ENCODE results near the gene DYRK4. TPM values are rescaled to one million over a fixed set of nuclear protein-coding genes. Genes with fewer than 3 reads are reported as not detected.

The DYRK4 gene
- polyA plus RNA-seq, 3 donors, result 17.4 to 26.9 (median 22.4) TPM

DNA sequence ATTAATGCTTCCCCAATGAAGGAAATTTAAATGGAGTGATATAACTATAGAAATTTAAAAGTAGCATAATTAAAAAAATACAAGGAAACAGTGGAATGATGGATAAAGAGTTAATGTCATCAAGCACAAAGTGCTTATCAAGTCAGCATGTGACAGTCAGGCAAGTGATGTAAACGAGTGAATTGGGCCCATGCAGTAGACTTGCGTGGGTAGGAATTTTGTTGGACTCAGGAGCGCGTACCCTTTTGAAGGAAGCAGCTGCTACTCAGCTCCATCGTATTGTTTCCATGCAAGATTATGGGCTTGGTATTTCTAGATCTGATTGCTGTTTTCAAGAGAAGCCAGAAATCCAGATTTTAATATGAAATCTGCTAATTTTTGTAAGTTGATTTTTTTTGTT, 4.4 kb upstream of the DYRK4 start:
- Histone ChIP-seq H3K9ac (ENCODE audit: insufficient read depth, low read length, poor library complexity, severe bottlenecking) (no peak overlapping the region), H2AFZ (ENCODE audit: insufficient read depth, low read depth, low read length, poor library complexity, severe bottlenecking) (no peak overlapping the region), H3K4me2 (replicated peaks; ENCODE audit: extremely low read depth, low read length, poor library complexity, severe bottlenecking) (peak overlapping the region; percentile 1), H3K4me1 (ENCODE audit: control insufficient read depth in 1 of 2, insufficient read depth in 2 of 2, low read length in 2 of 2) (peaks cover 39 to 42% of the 10 kb centered on the region in 2 donors), H3K79me2 (ENCODE audit: insufficient read depth, low read length) (peaks cover 4% of the 10 kb centered on the region), H3K9me3 (replicated peaks in 1 of 2; ENCODE audit: control insufficient read depth in 1 of 2, insufficient read depth in 1 of 2, low read length in 2 of 2) (no peaks in the 10 kb centered on the region), H4K20me1 (ENCODE audit: insufficient read depth, low read length) (no peaks in the 10 kb centered on the region), H3K27me3 (ENCODE audit: control insufficient read depth in 2 of 2, insufficient read depth in 2 of 2, low read length in 2 of 2) (no peaks in the 10 kb centered on the region), H3K4me3 (replicated peaks in 1 of 3; ENCODE audit: low read depth in 2 of 3, low read length in 3 of 3) (no peak overlapping the region), H3K36me3 (replicated peaks in 1 of 2; ENCODE audit: control insufficient read depth in 1 of 2, insufficient read depth in 2 of 2, low read length in 2 of 2) (peaks cover 0 to 8% of the 10 kb centered on the region in 2 donors), H3K27ac (ENCODE audit: low read depth in 1 of 2, low read length in 2 of 2) (peak overlapping the region in 1 of 2 donors; percentile 73)
- 97% methylated on average over 5 of the region's 5 CpGs for WGBS (ENCODE audit: insufficient coverage)
- DNase-seq, result no peak
- Mint-ChIP-seq H3K27ac (peak overlapping the region in 6 of 7 donors; percentile 12 to 37 (median 34)), H3K4me1 (peaks cover 38% of the 10 kb centered on the region), H3K27me3 (ENCODE audit: low read depth in 3 of 3) (peaks cover 0 to 2% (median 0%) of the 10 kb centered on the region in 3 donors), H3K4me3 (no peak overlapping the region), H3K9me3 (no peaks in the 10 kb centered on the region), H3K36me3 (peaks cover 5 to 19% of the 10 kb centered on the region in 2 donors)
- intact Hi-C loops (cut with micrococcal nuclease), result no loop called here
- TF ChIP-seq, protein P1, sequence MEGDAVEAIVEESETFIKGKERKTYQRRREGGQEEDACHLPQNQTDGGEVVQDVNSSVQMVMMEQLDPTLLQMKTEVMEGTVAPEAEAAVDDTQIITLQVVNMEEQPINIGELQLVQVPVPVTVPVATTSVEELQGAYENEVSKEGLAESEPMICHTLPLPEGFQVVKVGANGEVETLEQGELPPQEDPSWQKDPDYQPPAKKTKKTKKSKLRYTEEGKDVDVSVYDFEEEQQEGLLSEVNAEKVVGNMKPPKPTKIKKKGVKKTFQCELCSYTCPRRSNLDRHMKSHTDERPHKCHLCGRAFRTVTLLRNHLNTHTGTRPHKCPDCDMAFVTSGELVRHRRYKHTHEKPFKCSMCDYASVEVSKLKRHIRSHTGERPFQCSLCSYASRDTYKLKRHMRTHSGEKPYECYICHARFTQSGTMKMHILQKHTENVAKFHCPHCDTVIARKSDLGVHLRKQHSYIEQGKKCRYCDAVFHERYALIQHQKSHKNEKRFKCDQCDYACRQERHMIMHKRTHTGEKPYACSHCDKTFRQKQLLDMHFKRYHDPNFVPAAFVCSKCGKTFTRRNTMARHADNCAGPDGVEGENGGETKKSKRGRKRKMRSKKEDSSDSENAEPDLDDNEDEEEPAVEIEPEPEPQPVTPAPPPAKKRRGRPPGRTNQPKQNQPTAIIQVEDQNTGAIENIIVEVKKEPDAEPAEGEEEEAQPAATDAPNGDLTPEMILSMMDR (IDR thresholded peaks at IDR 0.05), result no peak

DNA sequence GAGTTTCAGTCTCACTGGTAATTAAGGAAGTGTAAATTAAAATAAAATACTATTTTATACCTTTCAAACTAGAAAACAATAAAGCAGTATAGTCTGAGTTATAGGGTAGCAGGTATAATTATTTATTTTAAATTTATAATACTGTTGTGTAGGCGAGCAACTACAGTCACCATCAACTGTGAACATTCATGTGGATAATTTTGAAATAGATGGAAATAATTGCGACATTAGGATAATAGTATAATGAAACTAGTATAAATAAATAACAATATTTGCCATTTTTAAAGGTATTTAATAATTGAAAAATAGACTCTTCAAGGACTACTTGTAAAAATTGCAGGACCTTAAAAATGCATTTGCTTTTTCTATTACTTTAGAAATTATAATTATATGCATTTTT, 3.8 kb upstream of the DYRK4 start:
- peaks cover 0 to 2% (median 0%) of the 10 kb centered on the region in 3 donors for H3K27me3 Mint-ChIP-seq (ENCODE audit: low read depth in 3 of 3)
- H3K4me1 Mint-ChIP-seq, result peaks cover 44% of the 10 kb centered on the region
- intact Hi-C loops (cut with micrococcal nuclease), result no loop called here
- no peak overlapping the region for H3K4me3 ChIP-seq (replicated peaks in 1 of 3; ENCODE audit: low read depth in 2 of 3, low read length in 3 of 3)
- H3K9me3 ChIP-seq (replicated peaks in 1 of 2; ENCODE audit: control insufficient read depth in 1 of 2, insufficient read depth in 1 of 2, low read length in 2 of 2), result no peaks in the 10 kb centered on the region
- H3K9me3 Mint-ChIP-seq, result no peaks in the 10 kb centered on the region
- no peak overlapping the region for H3K4me2 ChIP-seq (replicated peaks; ENCODE audit: extremely low read depth, low read length, poor library complexity, severe bottlenecking)
- peaks cover 45 to 48% of the 10 kb centered on the region in 2 donors for H3K4me1 ChIP-seq (ENCODE audit: control insufficient read depth in 1 of 2, insufficient read depth in 2 of 2, low read length in 2 of 2)
- H3K36me3 ChIP-seq (replicated peaks in 1 of 2; ENCODE audit: control insufficient read depth in 1 of 2, insufficient read depth in 2 of 2, low read length in 2 of 2), result peaks cover 0 to 4% of the 10 kb centered on the region in 2 donors
- peaks cover 4% of the 10 kb centered on the region for H3K79me2 ChIP-seq (ENCODE audit: insufficient read depth, low read length)
- DNase-seq, result no peak
- WGBS (ENCODE audit: insufficient coverage), result no CpG with 5 or more reads among the region's 2 CpGs
- H3K27ac Mint-ChIP-seq, result peak overlapping the region in 1 of 7 donors; percentile 37
- TF ChIP-seq, protein P1 (IDR thresholded peaks at IDR 0.05), result no peak
- H3K9ac ChIP-seq (ENCODE audit: insufficient read depth, low read length, poor library complexity, severe bottlenecking), result no peak overlapping the region
- peak overlapping the region in 1 of 2 donors; percentile 73 for H3K27ac ChIP-seq (ENCODE audit: low read depth in 1 of 2, low read length in 2 of 2)
- peaks cover 3 to 13% of the 10 kb centered on the region in 2 donors for H3K36me3 Mint-ChIP-seq
- no peaks in the 10 kb centered on the region for H4K20me1 ChIP-seq (ENCODE audit: insufficient read depth, low read length)
- no peaks in the 10 kb centered on the region for H3K27me3 ChIP-seq (ENCODE audit: control insufficient read depth in 2 of 2, insufficient read depth in 2 of 2, low read length in 2 of 2)
- H3K4me3 Mint-ChIP-seq, result no peak overlapping the region
- no peak overlapping the region for H2AFZ ChIP-seq (ENCODE audit: insufficient read depth, low read depth, low read length, poor library complexity, severe bottlenecking)

Data from CD14-positive monocyte (primary cell).